ENCODE results near the gene ITPKB.

DNA sequence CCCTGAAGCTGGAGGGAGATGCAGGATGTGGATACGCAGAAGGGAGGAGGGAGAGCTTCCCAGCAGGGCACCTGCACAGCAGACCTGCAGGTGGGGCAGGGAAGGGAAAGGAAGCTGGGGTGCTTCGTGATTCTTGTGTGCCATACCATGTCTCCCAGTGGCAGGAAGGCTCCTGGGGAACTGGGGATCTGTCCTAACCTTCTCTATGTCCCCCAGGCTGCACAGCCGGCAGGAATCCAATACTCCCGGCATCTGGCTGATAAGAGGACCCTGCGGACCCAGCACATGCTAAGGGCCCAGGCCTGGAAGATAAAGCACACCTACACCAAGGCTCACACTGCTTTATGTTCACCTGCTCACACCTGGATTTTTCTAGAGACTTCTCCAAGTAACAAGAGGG is 79.4 kb downstream of the ITPKB start:
- TF ChIP-seq, protein P1, sequence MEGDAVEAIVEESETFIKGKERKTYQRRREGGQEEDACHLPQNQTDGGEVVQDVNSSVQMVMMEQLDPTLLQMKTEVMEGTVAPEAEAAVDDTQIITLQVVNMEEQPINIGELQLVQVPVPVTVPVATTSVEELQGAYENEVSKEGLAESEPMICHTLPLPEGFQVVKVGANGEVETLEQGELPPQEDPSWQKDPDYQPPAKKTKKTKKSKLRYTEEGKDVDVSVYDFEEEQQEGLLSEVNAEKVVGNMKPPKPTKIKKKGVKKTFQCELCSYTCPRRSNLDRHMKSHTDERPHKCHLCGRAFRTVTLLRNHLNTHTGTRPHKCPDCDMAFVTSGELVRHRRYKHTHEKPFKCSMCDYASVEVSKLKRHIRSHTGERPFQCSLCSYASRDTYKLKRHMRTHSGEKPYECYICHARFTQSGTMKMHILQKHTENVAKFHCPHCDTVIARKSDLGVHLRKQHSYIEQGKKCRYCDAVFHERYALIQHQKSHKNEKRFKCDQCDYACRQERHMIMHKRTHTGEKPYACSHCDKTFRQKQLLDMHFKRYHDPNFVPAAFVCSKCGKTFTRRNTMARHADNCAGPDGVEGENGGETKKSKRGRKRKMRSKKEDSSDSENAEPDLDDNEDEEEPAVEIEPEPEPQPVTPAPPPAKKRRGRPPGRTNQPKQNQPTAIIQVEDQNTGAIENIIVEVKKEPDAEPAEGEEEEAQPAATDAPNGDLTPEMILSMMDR (IDR thresholded peaks at IDR 0.05) = no peak
- no peak for TF ChIP-seq POLR2AphosphoS5 (IDR thresholded peaks at IDR 0.05)
- no peak for TF ChIP-seq EP300 (IDR thresholded peaks at IDR 0.05)
- TF ChIP-seq POLR2A (IDR thresholded peaks at IDR 0.05) = no peak
